Measurements from ENCODE around the gene TENT4A.

Gene TENT4A

GRCh38 chr5:6767481-6768063 is 54.3 kb downstream of the TENT4A start:
- Histone ChIP-seq H3K27me3 (ENCODE audit: control insufficient read depth, insufficient read depth, low read length) (no peaks in the 10 kb centered on the region), H3K27ac (no peak overlapping the region)
- TF ChIP-seq CTCF (IDR thresholded peaks at IDR 0.05): no peak

GRCh38 chr5:6768590-6769230 is 55.5 kb downstream of the TENT4A start:
- no peak overlapping the region for H3K4me3 ChIP-seq (ENCODE audit: low read depth, low read length)
- H3K27me3 ChIP-seq (ENCODE audit: control insufficient read depth, insufficient read depth, low read length): no peaks in the 10 kb centered on the region
- no peak for TF ChIP-seq CTCF (IDR thresholded peaks at IDR 0.05)

More at GRCh38 chr5:6767481-6768063, 54.3 kb downstream of the TENT4A start:
- H3K9ac ChIP-seq: no peak overlapping the region
- no peak overlapping the region for H3K4me3 ChIP-seq (ENCODE audit: low read depth, low read length)
- H3K4me2 ChIP-seq (ENCODE audit: low read length): no peak overlapping the region
- no peaks in the 10 kb centered on the region for H3K79me2 ChIP-seq
- no peaks in the 10 kb centered on the region for H3K9me3 ChIP-seq (ENCODE audit: control insufficient read depth, low read length)
- no peak overlapping the region for H2AFZ ChIP-seq
- no peaks in the 10 kb centered on the region for H3K4me1 ChIP-seq
- no peaks in the 10 kb centered on the region for H3K36me3 ChIP-seq (ENCODE audit: control insufficient read depth, insufficient read depth, low read length)

GRCh38 chr5:6770826-6771607 is 57.8 kb downstream of the TENT4A start:
- Histone ChIP-seq H3K79me2 (no peaks in the 10 kb centered on the region), H3K36me3 (ENCODE audit: control insufficient read depth, insufficient read depth, low read length) (no peaks in the 10 kb centered on the region), H3K4me2 (ENCODE audit: low read length) (no peak overlapping the region), H3K27me3 (ENCODE audit: control insufficient read depth, insufficient read depth, low read length) (no peaks in the 10 kb centered on the region), H3K9ac (no peak overlapping the region), H3K4me3 (ENCODE audit: low read depth, low read length) (no peak overlapping the region), H3K27ac (no peak overlapping the region), H3K4me1 (no peaks in the 10 kb centered on the region), H2AFZ (no peak overlapping the region), H3K9me3 (ENCODE audit: control insufficient read depth, low read length) (no peaks in the 10 kb centered on the region)
- TF ChIP-seq CTCF (IDR thresholded peaks at IDR 0.05): no peak

More at GRCh38 chr5:6768590-6769230, 55.5 kb downstream of the TENT4A start:
- Histone ChIP-seq H3K79me2 (no peaks in the 10 kb centered on the region), H3K9me3 (ENCODE audit: control insufficient read depth, low read length) (no peaks in the 10 kb centered on the region), H3K27ac (no peak overlapping the region), H3K4me2 (ENCODE audit: low read length) (no peak overlapping the region), H3K36me3 (ENCODE audit: control insufficient read depth, insufficient read depth, low read length) (no peaks in the 10 kb centered on the region), H3K9ac (no peak overlapping the region), H3K4me1 (no peaks in the 10 kb centered on the region), H2AFZ (no peak overlapping the region)

GRCh38 chr5:6772886-6773285 is 59.7 kb downstream of the TENT4A start:
- no peak overlapping the region for H3K27ac ChIP-seq
- no peaks in the 10 kb centered on the region for H3K36me3 ChIP-seq (ENCODE audit: control insufficient read depth, insufficient read depth, low read length)
- H3K4me3 ChIP-seq (ENCODE audit: low read depth, low read length): no peak overlapping the region
- no peaks in the 10 kb centered on the region for H3K4me1 ChIP-seq
- H3K4me2 ChIP-seq (ENCODE audit: low read length): no peak overlapping the region
- no peak overlapping the region for H2AFZ ChIP-seq
- TF ChIP-seq CTCF (IDR thresholded peaks at IDR 0.05): no peak
- no peaks in the 10 kb centered on the region for H3K79me2 ChIP-seq
- no peaks in the 10 kb centered on the region for H3K9me3 ChIP-seq (ENCODE audit: control insufficient read depth, low read length)
- no peaks in the 10 kb centered on the region for H3K27me3 ChIP-seq (ENCODE audit: control insufficient read depth, insufficient read depth, low read length)
- no peak overlapping the region for H3K9ac ChIP-seq

Measured in parathyroid adenoma (tissue), 2 donors.